AG09309 (cell line): ENCODE measurements around the gene MALRD1.

ENCODE experiments used
- DNase-seq: peaks from one replicate; pipeline ENCODE4 v3.0.0-alpha.2; 2010; ENCODE audit warnings: low read depth
- H3K4me3 ChIP-seq: 2 replicates; pipeline ENCODE4 v1.5.1; 2011; ENCODE audit warnings: mild to moderate bottlenecking, low read depth, low read length, moderate library complexity; ENCODE audit not compliant: control insufficient read depth
- CTCF ChIP-seq: IDR thresholded peaks from 2 replicates; pipeline ENCODE4 v1.5.1; 2011; ENCODE audit warnings: mild to moderate bottlenecking, low read depth, low read length, inconsistent platforms; ENCODE audit not compliant: insufficient read depth, control insufficient read depth; ENCODE audit errors: missing control alignments

The MALRD1 gene

GRCh38 chr10:19119191-19119590, 70.6 kb downstream of the MALRD1 start:
- no peak for TF ChIP-seq CTCF
- DNase-seq, result no peak
- no peak overlapping the region for H3K4me3 ChIP-seq

DNA sequence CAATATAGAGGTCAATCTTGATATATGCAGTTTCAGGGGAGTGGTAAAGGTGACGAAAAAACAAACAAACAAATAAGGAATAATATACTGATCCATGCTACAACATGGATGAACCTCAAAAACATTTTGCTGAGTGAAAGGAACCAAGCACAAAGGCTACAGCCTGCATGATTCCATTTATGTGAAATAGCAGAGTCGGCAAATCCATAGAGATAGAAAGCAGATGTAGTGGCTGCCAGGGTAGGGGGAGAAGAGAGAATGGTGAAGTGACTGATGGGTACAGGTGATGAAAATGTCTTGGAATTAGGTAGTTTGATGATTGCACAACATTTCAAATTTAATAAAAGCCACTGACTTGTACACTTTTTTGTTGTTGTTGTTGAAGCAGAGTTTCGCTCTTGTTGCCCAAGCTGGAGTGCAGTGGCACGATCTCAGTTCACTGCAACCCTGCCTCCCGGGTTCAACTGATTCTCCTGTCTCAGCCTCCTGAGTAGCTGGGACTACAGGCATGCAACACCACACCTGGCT, 71.8 kb downstream of the MALRD1 start:
- DNase-seq, result no peak
- TF ChIP-seq CTCF, result no peak
- no peak overlapping the region for H3K4me3 ChIP-seq

- DNase-seq, result no peak
- TF ChIP-seq CTCF, result no peak
- no peak overlapping the region for H3K4me3 ChIP-seq
Observed at GRCh38 chr10:19133992-19134391, 85.4 kb downstream of the MALRD1 start.

DNA sequence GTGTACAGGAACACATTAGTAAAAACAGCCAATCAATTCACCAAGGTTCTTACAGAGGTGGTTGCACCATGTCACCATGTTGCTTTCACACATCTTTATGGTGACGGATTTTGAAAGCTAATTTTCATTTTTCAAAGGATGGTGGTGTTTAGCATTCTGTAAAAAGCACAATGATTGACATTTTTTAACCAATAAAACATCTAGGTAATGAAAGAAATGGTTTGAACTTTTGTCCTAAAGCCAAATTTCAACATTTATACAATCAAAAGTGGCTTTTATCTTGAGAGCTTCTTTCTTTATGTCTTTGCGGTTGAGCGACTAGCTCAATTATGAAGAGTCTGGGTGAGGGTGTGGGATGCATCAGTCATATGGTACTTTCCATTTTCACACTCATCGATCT, 94.4 kb downstream of the MALRD1 start:
- no peak for DNase-seq
- H3K4me3 ChIP-seq, result no peak overlapping the region
- TF ChIP-seq CTCF, result no peak

DNA sequence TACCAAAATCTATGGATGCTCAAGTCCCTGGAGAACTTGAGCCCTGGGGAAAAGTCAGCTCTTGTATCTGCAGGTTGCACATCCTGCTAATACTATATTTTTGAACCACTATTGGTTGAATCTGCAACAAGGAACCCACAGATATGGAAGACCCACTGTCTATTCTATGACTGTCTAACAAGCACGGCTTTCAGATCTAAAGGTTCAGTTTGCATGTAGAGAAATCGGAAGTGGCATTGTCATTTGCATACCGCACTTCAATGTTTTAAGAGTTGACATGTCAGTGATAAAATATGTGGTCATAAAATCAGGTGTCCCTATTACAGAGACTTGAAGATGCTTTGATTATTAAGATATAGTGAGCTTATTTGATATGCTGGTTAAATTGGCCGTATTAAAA, 95.6 kb downstream of the MALRD1 start:
- no peak overlapping the region for H3K4me3 ChIP-seq
- TF ChIP-seq CTCF, result no peak
- no peak for DNase-seq

GRCh38 chr10:19154375-19154774, 105.8 kb downstream of the MALRD1 start:
- no peak for TF ChIP-seq CTCF
- DNase-seq, result no peak
- no peak overlapping the region for H3K4me3 ChIP-seq

DNA sequence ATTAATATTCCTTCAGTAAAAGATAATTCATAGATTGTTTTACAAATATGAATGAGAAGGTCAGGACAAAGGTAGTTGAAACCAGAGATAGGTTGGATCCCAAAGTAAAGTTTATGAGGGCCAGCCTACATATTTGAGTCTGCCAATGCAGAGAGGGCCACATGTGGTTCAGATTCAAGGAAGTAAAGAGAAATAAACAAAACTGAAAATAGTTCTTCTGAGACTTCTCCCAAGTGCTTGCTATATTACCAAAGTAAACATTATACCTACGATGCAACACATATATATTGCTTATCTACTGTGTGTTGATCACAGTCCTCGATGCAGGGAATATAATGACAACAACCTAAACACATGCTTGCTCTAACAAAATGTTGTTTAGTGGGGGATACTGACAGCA, 109.8 kb downstream of the MALRD1 start:
- DNase-seq, result no peak
- no peak overlapping the region for H3K4me3 ChIP-seq
- no peak for TF ChIP-seq CTCF
